BJ (cell line): ENCODE data around the gene DYNLT2. TPM values are rescaled to one million over a fixed set of nuclear protein-coding genes. Genes with fewer than 3 reads are reported as not detected.

Experiments used
- CTCF ChIA-PET: fragments of 350-600 bp; formaldehyde crosslinking; extraction: SDS; loops from one replicate; lab custom pipeline; 2021; ENCODE audit warnings: antibody characterized with exemption, inconsistent platforms; lab: Yijun Ruan, JAX
- POLR2A ChIA-PET: fragments of 300-600 bp; sonication (Branson Sonifier 250); formaldehyde crosslinking; extraction: SDS; loops from one replicate; lab custom pipeline; 2021; ENCODE audit warnings: antibody characterized with exemption; lab: Charles Lee
- DNase-seq: peaks from one replicate; pipeline ENCODE4 v3.0.0-alpha.2; 2011; ENCODE audit warnings: low read depth
- H3K27me3 ChIP-seq: 2 replicates; pipeline ENCODE4 v1.6.0; 2011; ENCODE audit warnings: low read length; ENCODE audit not compliant: control insufficient read depth, insufficient read depth
- H3K36me3 ChIP-seq: 2 replicates; pipeline ENCODE4 v1.5.1; 2011; ENCODE audit warnings: low read length; ENCODE audit not compliant: control insufficient read depth, insufficient read depth
- H3K4me3 ChIP-seq: 2 replicates; pipeline ENCODE4 v1.5.1; 2011; ENCODE audit warnings: low read depth, mild to moderate bottlenecking, control low read depth, low read length
- CTCF ChIP-seq: IDR thresholded peaks from 2 replicates; pipeline ENCODE4 v1.5.1; 2011; ENCODE audit warnings: low read depth, mild to moderate bottlenecking, control low read depth, inconsistent platforms, low read length, moderate library complexity; ENCODE audit not compliant: insufficient read depth
- polyA plus RNA-seq: library from polyadenylated mRNA; depleted of rRNA; stranded (reverse); fragments of >200 nt; gene quantifications from 2 replicates; pipeline ENCODE4 v1.2.3, GENCODE V29; 2011

The DYNLT2 gene
- polyA plus RNA-seq, 1 experiment, result 0.32 TPM

- Histone ChIP-seq H3K36me3 (no peaks in the 10 kb centered on the region), H3K27me3 (no peaks in the 10 kb centered on the region; the same call in none of the 2 replicates), H3K4me3 (no peak overlapping the region)
- no peak for TF ChIP-seq CTCF
- ChIA-PET POLR2A (no interaction called here), CTCF (no interaction called here)
- DNase-seq, result no peak
These were observed 10.0 kb downstream of the DYNLT2 start for GRCh38 chr6:169741344-169741743.

GRCh38 chr6:169738976-169739529, 12.3 kb downstream of the DYNLT2 start:
- ChIA-PET CTCF (no interaction called here), POLR2A (interaction anchor here (0.6 kb wide), 1 partner anchor 14 kb away, joined by 3 read pairs; no protein-coding TSS in a partner anchor)
- no peak for TF ChIP-seq CTCF
- Histone ChIP-seq H3K27me3 (no peaks in the 10 kb centered on the region; the same call in none of the 2 replicates), H3K4me3 (no peak overlapping the region), H3K36me3 (no peaks in the 10 kb centered on the region)
- no peak for DNase-seq

- no peak for TF ChIP-seq CTCF
- no peak for DNase-seq
- Histone ChIP-seq H3K4me3 (no peak overlapping the region), H3K36me3 (no peaks in the 10 kb centered on the region), H3K27me3 (no peaks in the 10 kb centered on the region; the same call in none of the 2 replicates)
- POLR2A ChIA-PET, result interaction anchor here (0.6 kb wide), 1 partner anchor 13 kb away, joined by 3 read pairs; no protein-coding TSS in a partner anchor
- CTCF ChIA-PET, result no interaction called here
These were observed 13.0 kb downstream of the DYNLT2 start for GRCh38 chr6:169738204-169738975.

GRCh38 chr6:169729961-169730360, 21.4 kb downstream of the DYNLT2 start:
- H3K4me3 ChIP-seq, result no peak overlapping the region
- CTCF ChIA-PET, result no interaction called here
- DNase-seq, result no peak

More at GRCh38 chr6:169729961-169730360, 21.4 kb downstream of the DYNLT2 start:
- Histone ChIP-seq H3K27me3 (no peaks in the 10 kb centered on the region), H3K36me3 (no peaks in the 10 kb centered on the region)
- POLR2A ChIA-PET, result no interaction called here
- TF ChIP-seq CTCF, result no peak
